WTC11 (cell line): ENCODE data around the gene ADK. TPM values are rescaled to one million over a fixed set of nuclear protein-coding genes. Genes with fewer than 3 reads are reported as not detected.
"Not testable (repeated sequence)": the region's sequence is repeated elsewhere in the genome, so short reads cannot be mapped to it uniquely, and the experiment has no call there.

Experiments
- ATAC-seq: fragments of 200-7000 bp; cut with Tn5 transposase; 2 replicates; pipeline ENCODE4 v1.10.0; 2021; ENCODE audit warnings: mild to moderate bottlenecking, moderate library complexity
- CTCF ChIA-PET: fragments of 300-600 bp; sonication (Branson Sonifier 250); formaldehyde crosslinking; loops from one replicate; lab custom pipeline; 2021; ENCODE audit warnings: antibody characterized with exemption; lab: Charles Lee
- POLR2A ChIA-PET: fragments of 350-600 bp; sonication (Branson Sonifier 250); formaldehyde crosslinking; loops from one replicate; lab custom pipeline; 2021; ENCODE audit warnings: antibody characterized with exemption; lab: Charles Lee
- DNase-seq: peaks from one replicate; pipeline ENCODE4 v3.0.0; 2021; ENCODE audit warnings: low spot score
- H3K27ac Mint-ChIP-seq: 2 replicates; pipeline ENCODE4 v1.8.0; 2021; ENCODE audit warnings: mixed read lengths
- H3K27me3 Mint-ChIP-seq: 2 replicates; pipeline ENCODE4 v1.8.0; 2021; ENCODE audit warnings: low read depth, mild to moderate bottlenecking, moderate library complexity, mixed read lengths
- H3K36me3 Mint-ChIP-seq: 2 replicates; pipeline ENCODE4 v1.8.0; 2021; ENCODE audit warnings: mixed read lengths
- H3K4me1 Mint-ChIP-seq: 2 replicates; pipeline ENCODE4 v1.8.0; 2022; ENCODE audit warnings: mixed read lengths
- H3K4me3 Mint-ChIP-seq: 2 replicates; pipeline ENCODE4 v1.8.0; 2021; ENCODE audit warnings: mild to moderate bottlenecking, moderate library complexity, mixed read lengths
- H3K9me3 Mint-ChIP-seq: 2 replicates; pipeline ENCODE4 v1.8.0; 2021; ENCODE audit warnings: mixed read lengths
- ATF2 ChIP-seq: sonication (generic); formaldehyde crosslinking; IDR thresholded peaks from 2 replicates; pipeline ENCODE4 v1.8.1; 2022; ENCODE audit warnings: low read depth, missing genetic modification reagents, borderline replicate concordance
- CBFB ChIP-seq: sonication (generic); formaldehyde crosslinking; IDR thresholded peaks from 2 replicates; pipeline ENCODE4 v1.8.1; 2022; ENCODE audit warnings: mild to moderate bottlenecking, low read depth, missing genetic modification reagents
- CDX4 ChIP-seq: fragments of 250-450 bp; sonication (Bioruptor Pico); IDR thresholded peaks from 2 replicates; pipeline ENCODE4 v1.9.0; 2021; ENCODE audit warnings: moderate library complexity, mild to moderate bottlenecking, inconsistent platforms, borderline replicate concordance
- CREB1 ChIP-seq: sonication (generic); formaldehyde crosslinking; IDR thresholded peaks from 2 replicates; pipeline ENCODE4 v1.8.0; 2023; ENCODE audit warnings: mild to moderate bottlenecking, missing genetic modification reagents
- CREM ChIP-seq: sonication (generic); formaldehyde crosslinking; IDR thresholded peaks from 2 replicates; pipeline ENCODE4 v1.8.1; 2022; ENCODE audit warnings: mild to moderate bottlenecking, missing genetic modification reagents, moderate library complexity
- ESRRA ChIP-seq: sonication (generic); formaldehyde crosslinking; IDR thresholded peaks from 2 replicates; pipeline ENCODE4 v1.8.1; 2022; ENCODE audit warnings: mild to moderate bottlenecking, missing genetic modification reagents, borderline replicate concordance
- GABPB1 ChIP-seq: sonication (generic); formaldehyde crosslinking; IDR thresholded peaks from 2 replicates; pipeline ENCODE4 v1.8.1; 2023; ENCODE audit warnings: mild to moderate bottlenecking, missing genetic modification reagents
- HMGXB4 ChIP-seq: sonication (generic); formaldehyde crosslinking; IDR thresholded peaks from 2 replicates; pipeline ENCODE4 v1.8.1; 2023; ENCODE audit warnings: mild to moderate bottlenecking, moderate library complexity, missing genetic modification reagents
- KAT7 ChIP-seq: sonication (generic); formaldehyde crosslinking; IDR thresholded peaks from 2 replicates; pipeline ENCODE4 v1.8.1; 2023; ENCODE audit warnings: missing genetic modification reagents, mild to moderate bottlenecking, borderline replicate concordance
- MLX ChIP-seq: sonication (generic); formaldehyde crosslinking; IDR thresholded peaks from 2 replicates; pipeline ENCODE4 v1.8.1; 2023; ENCODE audit warnings: mild to moderate bottlenecking, missing genetic modification reagents, moderate library complexity
- MYBL2 ChIP-seq: sonication (generic); formaldehyde crosslinking; IDR thresholded peaks from 2 replicates; pipeline ENCODE4 v1.8.1; 2023; ENCODE audit warnings: mild to moderate bottlenecking, moderate library complexity, missing genetic modification reagents
- NFE2L1 ChIP-seq: sonication (generic); formaldehyde crosslinking; IDR thresholded peaks from 2 replicates; pipeline ENCODE4 v1.8.1; 2023; ENCODE audit warnings: missing genetic modification reagents
- PRRX2 ChIP-seq: fragments of 250-450 bp; sonication (Bioruptor Pico); IDR thresholded peaks from 2 replicates; pipeline ENCODE4 v1.8.0; 2021; ENCODE audit warnings: mild to moderate bottlenecking
- SP1 ChIP-seq: sonication (generic); formaldehyde crosslinking; conservative IDR thresholded peaks from 2 replicates; pipeline ENCODE4 v1.8.1; 2022; ENCODE audit warnings: missing genetic modification reagents
- ZBTB43 ChIP-seq: sonication (generic); formaldehyde crosslinking; IDR thresholded peaks from 2 replicates; pipeline ENCODE4 v1.8.1; 2023; ENCODE audit warnings: mild to moderate bottlenecking, missing genetic modification reagents
- ZNF219 ChIP-seq: sonication (generic); formaldehyde crosslinking; IDR thresholded peaks from 2 replicates; pipeline ENCODE4 v1.8.0; 2023; ENCODE audit warnings: missing genetic modification reagents, mild to moderate bottlenecking, borderline replicate concordance
- ZNF281 ChIP-seq: sonication (generic); formaldehyde crosslinking; IDR thresholded peaks from 2 replicates; pipeline ENCODE4 v1.8.0; 2023; ENCODE audit warnings: mild to moderate bottlenecking, missing genetic modification reagents
- ZNF671 ChIP-seq: fragments of 250-450 bp; sonication (Bioruptor Pico); IDR thresholded peaks from 2 replicates; pipeline ENCODE4 v1.8.0; 2021; ENCODE audit warnings: mild to moderate bottlenecking
- total RNA-seq: library from RNA; stranded (reverse); gene quantifications from 3 replicates; pipeline ENCODE4 v1.2.3, GENCODE V29; 2021

ADK gene
- total RNA-seq, 1 experiment from 2014 or later, result 32.7 TPM

- H3K4me1 Mint-ChIP-seq, result peaks cover 25% of the 10 kb centered on the region
- H3K27me3 Mint-ChIP-seq, result no peaks in the 10 kb centered on the region; the same call in 1 of the 2 replicates
- TF ChIP-seq SP1 (CRISPR knock-in tag), result no peak
- TF ChIP-seq NFE2L1 (CRISPR knock-in tag), result no peak
- no peak for TF ChIP-seq HMGXB4 (CRISPR knock-in tag)
- no peak for TF ChIP-seq CREB1 (CRISPR knock-in tag)
- TF ChIP-seq MLX, result no peak
- TF ChIP-seq ZBTB43 (CRISPR knock-in tag), result no peak
- TF ChIP-seq CREM (CRISPR knock-in tag), result no peak
- no peak for TF ChIP-seq GABPB1 (CRISPR knock-in tag)
- no peak for TF ChIP-seq ZNF219
- H3K9me3 Mint-ChIP-seq, result peaks cover 28% of the 10 kb centered on the region
- ChIA-PET POLR2A (no interaction called here), CTCF (no interaction called here)
- H3K36me3 Mint-ChIP-seq, result peaks cover 41% of the 10 kb centered on the region
- H3K4me3 Mint-ChIP-seq, result peak overlapping the region; percentile 5; the same call in 1 of the 2 replicates
- ATAC-seq (no peak), DNase-seq (no peak)
- peak overlapping the region; percentile 61; the same call in 1 of the 2 replicates for H3K27ac Mint-ChIP-seq
Measured at GRCh38 chr10:74576586-74576985, 425.6 kb downstream of the ADK start.

- H3K4me1 Mint-ChIP-seq, result peaks cover 23% of the 10 kb centered on the region
- POLR2A ChIA-PET, DNase-seq, H3K4me3 Mint-ChIP-seq, H3K27ac Mint-ChIP-seq, H3K9me3 Mint-ChIP-seq, ATAC-seq, CTCF ChIA-PET, H3K27me3 Mint-ChIP-seq, H3K36me3 Mint-ChIP-seq: not testable (repeated sequence)
Measured at GRCh38 chr10:74580438-74580837, 429.4 kb downstream of the ADK start.

- H3K4me3 Mint-ChIP-seq, result no peak overlapping the region
- ATAC-seq (no peak), DNase-seq (no peak)
- TF ChIP-seq ESRRA (no peak), ATF2 (CRISPR knock-in tag) (no peak), MYBL2 (CRISPR knock-in tag) (no peak), ZNF281 (CRISPR knock-in tag) (no peak), KAT7 (CRISPR knock-in tag) (no peak), CBFB (no peak), CDX4 (CRISPR knock-in tag) (no peak), ZNF671 (CRISPR knock-in tag) (no peak), PRRX2 (CRISPR knock-in tag) (no peak)
- peaks cover 9% of the 10 kb centered on the region for H3K36me3 Mint-ChIP-seq
- ChIA-PET CTCF (interaction anchor here (1.2 kb wide), 1 partner anchor 518 kb away, joined by 3 read pairs; no protein-coding TSS in a partner anchor), POLR2A (interaction anchor here (0.6 kb wide), 1 partner anchor 16 kb away, joined by 4 read pairs; no protein-coding TSS in a partner anchor)
- no peaks in the 10 kb centered on the region for H3K27me3 Mint-ChIP-seq
- no peak overlapping the region for H3K27ac Mint-ChIP-seq
- peaks cover 12% of the 10 kb centered on the region for H3K4me1 Mint-ChIP-seq
- peaks cover 9% of the 10 kb centered on the region for H3K9me3 Mint-ChIP-seq
Measured at GRCh38 chr10:74582566-74582965, 431.5 kb downstream of the ADK start.
